Right lobe of liver (tissue), 6 donors: Measurements from ENCODE around the gene APBA2. TPM values are rescaled to one million over a fixed set of nuclear protein-coding genes. Genes with fewer than 3 reads are reported as not detected.
A peak's percentile ranks its signal among the peaks of the same experiment; 100 is the strongest.

Experiments
- ATAC-seq, 4 donors: fragments of 200-7000 bp; cut with Tn5 transposase; one replicate each; pipeline ENCODE4 v1.9.1; 2020; ENCODE audit warnings: mild to moderate bottlenecking in 4 of 4, moderate library complexity in 4 of 4
- DNase-seq, 3 donors: peaks; one replicate each; pipeline ENCODE4 v3.0.0-alpha.2; 2020
- H3K27ac ChIP-seq, 3 donors: fragments of 200-600 bp; one replicate each; pipeline ENCODE4 v1.8.0; 2022
- H3K27me3 ChIP-seq, 2 donors: fragments of 200-600 bp; one replicate each; pipeline ENCODE4 v1.8.0; 2022
- H3K36me3 ChIP-seq, 4 donors: fragments of 200-600 bp; sonication (generic) in 1 of 4; one replicate each; pipeline versions ENCODE4 v1.5.1 to v1.8.0; 2017 to 2022; ENCODE audit warnings: control low read depth in 1 of 4
- H3K4me1 ChIP-seq, 4 donors: fragments of 200-600 bp; sonication (generic) in 1 of 4; one replicate each; pipeline versions ENCODE4 v1.5.1 to v1.8.0; 2017 to 2022; ENCODE audit warnings: control low read depth in 1 of 4
- H3K4me3 ChIP-seq, 3 donors: fragments of 200-600 bp; one replicate each; pipeline ENCODE4 v1.8.0; 2022
- H3K9me3 ChIP-seq, 4 donors: fragments of 200-600 bp; sonication (generic) in 1 of 4; one replicate each; pipeline versions ENCODE4 v1.5.1 to v1.8.0; 2017 to 2022; ENCODE audit warnings: control low read depth in 1 of 4
- POLR2A ChIP-seq: fragments of 450-650 bp; IDR thresholded peaks from one replicate; pipeline ENCODE4 v1.6.1; 2017; ENCODE audit warnings: antibody characterized with exemption, mild to moderate bottlenecking
- whole genome bisulfite sequencing: methylation state at CpG from one replicate; pipeline ENCODE4 v1.1.6; 2018; ENCODE audit warnings: low coverage, low lambda C conversion rate; ENCODE audit not compliant: insufficient coverage; ENCODE audit errors: missing lambda C conversion rate; 5-methylcytosine and 5-hydroxymethylcytosine counted together
- intact Hi-C, 2 donors: fragments of 100-400 bp; cut with DNase I; formaldehyde crosslinking; loops; one replicate each; pipeline versions ENCODE4 v1.11.2 to v1.14.1; 2022
- total RNA-seq, 6 experiments: library from RNA; depleted of rRNA in 2 of 6; stranded (reverse); fragments of >200 nt in 2 of 6; fragmentation: NEBNext Ultra II Directional in 3 of 6; extraction: Animal tissue kit (Norgen Biotek cat#: 25700) in 3 of 6; gene quantifications; one replicate each; pipeline versions ENCODE4 v1.1.0 to v1.2.4, GENCODE V29; 2016 to 2023
- TF ChIP-seq, protein P1 (sequence below), 4 donors: fragments of 200-600 bp in 3 of 4; fragments of 450-650 bp in 1 of 4; IDR thresholded peaks; one replicate each; pipeline versions ENCODE4 v1.5.1 to v1.8.0; 2016 to 2022; ENCODE audit warnings: antibody characterized with exemption in 4 of 4, mild to moderate bottlenecking in 2 of 4
- donor health status: DM: no; HTN: yes; CAD: no.
- donor health status: DM: no; HTN: no; CAD: no.
- donor health status: DM: no; HTN: no; CAD: no.
- donor health status: DM: no; HTN: yes; CAD: no.
- donor health status: DM: no; HTN: yes; CAD: no.

APBA2 gene
- total RNA-seq, 6 experiments from 2014 or later = 0.51 to 0.75 (median 0.69) TPM

DNA sequence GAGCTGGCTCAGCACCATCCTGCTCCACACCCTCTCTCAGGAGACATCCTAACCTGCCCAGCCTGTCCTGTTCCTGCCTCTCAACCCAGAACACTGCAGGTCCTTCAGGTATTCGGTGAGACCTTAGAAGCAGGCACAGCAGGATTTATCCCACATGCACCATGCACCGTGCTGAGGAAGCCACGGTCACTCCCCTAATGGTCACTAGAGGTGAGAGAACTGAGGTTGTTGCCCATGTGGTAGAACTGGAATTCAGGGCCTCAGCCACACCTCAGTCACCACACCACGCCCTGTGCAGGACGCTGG lies 36.9 kb downstream of the APBA2 start:
- no peak for TF ChIP-seq POLR2A
- TF ChIP-seq, protein P1, sequence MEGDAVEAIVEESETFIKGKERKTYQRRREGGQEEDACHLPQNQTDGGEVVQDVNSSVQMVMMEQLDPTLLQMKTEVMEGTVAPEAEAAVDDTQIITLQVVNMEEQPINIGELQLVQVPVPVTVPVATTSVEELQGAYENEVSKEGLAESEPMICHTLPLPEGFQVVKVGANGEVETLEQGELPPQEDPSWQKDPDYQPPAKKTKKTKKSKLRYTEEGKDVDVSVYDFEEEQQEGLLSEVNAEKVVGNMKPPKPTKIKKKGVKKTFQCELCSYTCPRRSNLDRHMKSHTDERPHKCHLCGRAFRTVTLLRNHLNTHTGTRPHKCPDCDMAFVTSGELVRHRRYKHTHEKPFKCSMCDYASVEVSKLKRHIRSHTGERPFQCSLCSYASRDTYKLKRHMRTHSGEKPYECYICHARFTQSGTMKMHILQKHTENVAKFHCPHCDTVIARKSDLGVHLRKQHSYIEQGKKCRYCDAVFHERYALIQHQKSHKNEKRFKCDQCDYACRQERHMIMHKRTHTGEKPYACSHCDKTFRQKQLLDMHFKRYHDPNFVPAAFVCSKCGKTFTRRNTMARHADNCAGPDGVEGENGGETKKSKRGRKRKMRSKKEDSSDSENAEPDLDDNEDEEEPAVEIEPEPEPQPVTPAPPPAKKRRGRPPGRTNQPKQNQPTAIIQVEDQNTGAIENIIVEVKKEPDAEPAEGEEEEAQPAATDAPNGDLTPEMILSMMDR (IDR thresholded peaks at IDR 0.05) = no peak
- peak in 1 of 4 donors; percentile 11 for ATAC-seq
- intact Hi-C loops = no loop called here
- no peaks in the 10 kb centered on the region for H3K36me3 ChIP-seq
- H3K4me1 ChIP-seq = no peaks in the 10 kb centered on the region
- no peak overlapping the region for H3K4me3 ChIP-seq
- WGBS = 37% methylated on average over 3 of the region's 5 CpGs
- H3K9me3 ChIP-seq = no peaks in the 10 kb centered on the region
- H3K27ac ChIP-seq = no peak overlapping the region
- DNase-seq = no peak
- no peaks in the 10 kb centered on the region for H3K27me3 ChIP-seq

DNA sequence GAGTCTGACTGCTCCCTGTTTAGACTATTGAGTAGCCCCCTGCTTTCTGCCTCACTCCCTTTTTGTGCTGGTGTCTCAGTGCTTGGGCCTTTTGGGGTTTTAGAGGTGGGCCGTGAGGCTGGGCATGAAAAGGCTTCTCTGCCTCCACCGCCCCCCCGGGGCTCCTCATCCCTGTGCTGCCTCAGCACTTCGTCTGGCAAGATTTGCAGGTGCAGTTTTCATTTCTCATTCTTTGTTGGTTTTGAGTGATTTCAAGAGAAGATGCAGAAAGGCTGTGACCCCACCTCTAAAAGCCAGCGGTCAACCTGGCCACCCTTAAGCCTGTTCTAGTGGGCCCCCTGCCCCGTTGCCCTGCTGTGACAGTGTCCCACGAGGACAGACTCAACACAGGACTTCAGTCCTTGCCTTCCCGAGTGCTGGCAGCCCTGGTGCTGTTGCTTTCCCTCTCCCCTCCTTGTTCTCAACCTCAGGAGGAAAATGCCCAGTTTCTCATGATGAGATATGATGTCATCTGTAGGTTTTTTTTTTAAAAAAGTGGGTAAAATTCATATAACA lies 38.0 kb downstream of the APBA2 start:
- 53% methylated on average over 8 of the region's 8 CpGs for WGBS

DNA sequence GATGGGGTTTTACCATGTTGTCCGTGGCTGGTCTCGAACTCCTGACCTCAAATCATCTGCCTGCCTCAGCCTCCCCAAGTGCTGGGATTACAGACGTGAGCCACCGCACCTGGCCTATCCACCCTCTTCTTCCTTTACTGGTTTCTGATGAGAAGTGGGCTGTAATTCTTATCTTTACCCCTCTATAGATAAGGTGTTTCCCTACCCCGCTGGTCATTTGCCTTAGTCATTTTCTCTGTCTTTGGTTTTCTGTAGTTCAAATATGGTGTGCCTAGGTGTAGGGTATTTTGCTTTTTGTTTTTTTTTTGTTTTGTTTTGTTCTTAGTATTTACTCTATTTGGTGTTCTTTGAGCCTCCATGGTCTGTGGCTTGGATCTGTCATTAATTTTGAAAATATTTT lies 41.3 kb downstream of the APBA2 start:
- no peak overlapping the region for H3K27ac ChIP-seq
- no peak for ATAC-seq
- intact Hi-C loops = no loop called here
- H3K4me3 ChIP-seq = no peak overlapping the region
- WGBS = 69% methylated on average over 5 of the region's 5 CpGs
- no peaks in the 10 kb centered on the region for H3K4me1 ChIP-seq
- no peak for DNase-seq
- no peaks in the 10 kb centered on the region for H3K27me3 ChIP-seq
- TF ChIP-seq, protein P1 (IDR thresholded peaks at IDR 0.05) = no peak
- no peaks in the 10 kb centered on the region for H3K9me3 ChIP-seq
- H3K36me3 ChIP-seq = no peaks in the 10 kb centered on the region

More for the DNA sequence above, 38.0 kb downstream of the APBA2 start:
- DNase-seq = peak in 1 of 3 donors; percentile 24
- intact Hi-C loops = no loop called here
- H3K4me1 ChIP-seq = no peaks in the 10 kb centered on the region
- no peak for ATAC-seq
- H3K27me3 ChIP-seq = no peaks in the 10 kb centered on the region
- no peaks in the 10 kb centered on the region for H3K36me3 ChIP-seq
- no peak for TF ChIP-seq POLR2A
- TF ChIP-seq, protein P1 (IDR thresholded peaks at IDR 0.05) = no peak
- no peak overlapping the region for H3K27ac ChIP-seq
- no peaks in the 10 kb centered on the region for H3K9me3 ChIP-seq
- H3K4me3 ChIP-seq = no peak overlapping the region

DNA sequence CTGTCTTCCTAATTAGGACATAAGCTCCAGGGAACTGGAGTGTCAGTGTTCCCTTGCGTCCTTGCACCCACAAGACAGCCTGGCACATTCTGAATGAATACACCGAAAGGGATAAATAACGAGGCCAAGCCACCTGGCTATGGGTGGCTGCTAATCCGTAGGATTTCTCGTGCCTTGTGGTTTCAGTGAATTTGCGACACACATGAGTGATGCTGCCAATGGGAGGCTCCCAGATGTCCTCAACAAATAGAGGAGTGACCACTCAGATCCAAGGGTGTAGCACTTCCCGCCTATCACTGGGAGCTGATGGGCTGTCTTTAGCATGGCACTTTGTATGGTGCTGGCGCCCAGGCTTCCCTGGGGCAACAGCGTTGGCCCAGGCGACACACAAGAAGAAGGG lies 43.4 kb downstream of the APBA2 start:
- 75% methylated on average over 5 of the region's 10 CpGs for WGBS
- no peak for DNase-seq
- no peak for TF ChIP-seq POLR2A
- TF ChIP-seq, protein P1 (IDR thresholded peaks at IDR 0.05) = no peak

DNA sequence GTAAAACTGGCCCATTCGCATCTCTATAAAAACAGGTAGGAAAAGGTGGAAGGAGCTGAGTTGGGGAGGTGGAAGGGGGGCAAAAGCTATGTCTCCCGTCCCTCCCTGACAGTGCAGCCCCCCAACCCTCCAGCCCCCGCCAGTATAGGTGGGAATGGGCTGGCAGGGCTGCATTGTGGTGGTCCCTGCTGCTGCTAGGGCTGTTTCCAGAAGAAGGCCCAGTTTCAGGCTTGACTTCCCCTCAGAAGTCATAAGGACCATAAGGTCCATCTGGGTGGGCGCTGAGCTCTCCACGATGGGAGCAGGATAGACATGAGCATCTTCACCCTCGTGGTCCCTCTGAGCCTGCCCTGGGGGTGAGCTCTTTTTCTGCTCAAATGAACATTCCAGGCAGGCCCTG lies 44.2 kb downstream of the APBA2 start:
- no peak for ATAC-seq
- H3K4me1 ChIP-seq = no peaks in the 10 kb centered on the region
- H3K36me3 ChIP-seq = no peaks in the 10 kb centered on the region
- TF ChIP-seq, protein P1 (IDR thresholded peaks at IDR 0.05) = no peak
- TF ChIP-seq POLR2A = no peak
- intact Hi-C loops = no loop called here
- H3K27ac ChIP-seq = no peak overlapping the region
- no peak for DNase-seq
- no peaks in the 10 kb centered on the region for H3K9me3 ChIP-seq
- H3K27me3 ChIP-seq = no peaks in the 10 kb centered on the region
- WGBS = 100% methylated on average over 1 of the region's 6 CpGs
- H3K4me3 ChIP-seq = no peak overlapping the region

More for the DNA sequence above, 43.4 kb downstream of the APBA2 start:
- Histone ChIP-seq H3K9me3 (no peaks in the 10 kb centered on the region), H3K27me3 (no peaks in the 10 kb centered on the region), H3K36me3 (no peaks in the 10 kb centered on the region), H3K27ac (no peak overlapping the region), H3K4me3 (no peak overlapping the region), H3K4me1 (no peaks in the 10 kb centered on the region)
- no peak for ATAC-seq
- intact Hi-C loops = no loop called here
